MCF 10A (cell line): ENCODE data around the gene FHL1. TPM values are rescaled to one million over a fixed set of nuclear protein-coding genes. Genes with fewer than 3 reads are reported as not detected.
"Not testable (repeated sequence)": the region's sequence is repeated elsewhere in the genome, so short reads cannot be mapped to it uniquely, and the experiment has no call there.

Source experiments
- BruUV-seq: library from RNA; stranded (reverse); fragments of 400-500 nt; replicated peaks from 2 replicates; lab custom pipeline; 2021; lab: Mats Ljungman, UMichigan
- CTCF ChIA-PET: fragments of 300-600 bp; sonication (Branson Sonifier 250); formaldehyde crosslinking; extraction: SDS; loops from one replicate; lab custom pipeline; 2021; ENCODE audit warnings: antibody characterized with exemption, inconsistent platforms; lab: Yijun Ruan, JAX
- POLR2A ChIA-PET: fragments of 300-600, 350-650 bp; sonication (Branson Sonifier 250); formaldehyde crosslinking; extraction: SDS; loops from one replicate; lab custom pipeline; 2020; ENCODE audit warnings: antibody characterized with exemption, inconsistent platforms; lab: Yijun Ruan, JAX
- DNase-seq: peaks from one replicate; pipeline ENCODE4 v3.0.0-alpha.2; 2018; ENCODE audit not compliant: unreplicated experiment
- H3K27ac Mint-ChIP-seq: one replicate; pipeline ENCODE4 v1.8.0; 2022; ENCODE audit warnings: mild to moderate bottlenecking, low read depth, mixed read lengths; ENCODE audit not compliant: unreplicated experiment
- H3K27me3 Mint-ChIP-seq: one replicate; pipeline ENCODE4 v1.8.0; 2022; ENCODE audit warnings: mixed read lengths; ENCODE audit not compliant: insufficient read depth, unreplicated experiment
- H3K36me3 Mint-ChIP-seq: one replicate; pipeline ENCODE4 v1.8.0; 2022; ENCODE audit warnings: mild to moderate bottlenecking, moderate library complexity, mixed read lengths; ENCODE audit not compliant: insufficient read depth, unreplicated experiment
- H3K4me1 Mint-ChIP-seq: one replicate; pipeline ENCODE4 v1.8.0; 2022; ENCODE audit warnings: mixed read lengths; ENCODE audit not compliant: insufficient read depth, unreplicated experiment
- H3K4me3 Mint-ChIP-seq: one replicate; pipeline ENCODE4 v1.8.0; 2022; ENCODE audit warnings: mild to moderate bottlenecking, moderate library complexity, mixed read lengths; ENCODE audit not compliant: unreplicated experiment
- H3K9me3 Mint-ChIP-seq: one replicate; pipeline ENCODE4 v1.8.0; 2022; ENCODE audit warnings: mixed read lengths; ENCODE audit not compliant: unreplicated experiment
- CTCF ChIP-seq: fragments of 200-600 bp; IDR thresholded peaks from one replicate; pipeline ENCODE4 v1.8.0; 2022; ENCODE audit warnings: antibody characterized with exemption, mild to moderate bottlenecking; ENCODE audit not compliant: unreplicated experiment
- intact Hi-C: fragments of 100-400 bp; cut with micrococcal nuclease; formaldehyde crosslinking; loops from 2 replicates; pipeline ENCODE4 v1.14.1; 2022
- total RNA-seq: library from RNA; stranded (reverse); gene quantifications from 2 replicates; pipeline ENCODE4 v1.2.3, GENCODE V29; 2022

The FHL1 gene
- total RNA-seq, 1 experiment from 2014 or later, result 16.6 TPM

- Mint-ChIP-seq H3K4me1 (no peaks in the 10 kb centered on the region), H3K27me3 (peaks cover 66% of the 10 kb centered on the region), H3K27ac (no peak overlapping the region), H3K4me3 (no peak overlapping the region), H3K36me3 (peaks cover 70% of the 10 kb centered on the region), H3K9me3 (no peaks in the 10 kb centered on the region)
- BruUV-seq, result no TSS peak
- ChIA-PET POLR2A (interaction anchor here (0.7 kb wide), 1 partner anchor 503 kb away, joined by 3 read pairs; no protein-coding TSS in a partner anchor), CTCF (no interaction called here)
- no peak for DNase-seq
- intact Hi-C loops, result no loop called here
- TF ChIP-seq CTCF, result no peak
Observed at GRCh38 chrX:136228839-136229207, 81.5 kb downstream of the FHL1 start.

DNA sequence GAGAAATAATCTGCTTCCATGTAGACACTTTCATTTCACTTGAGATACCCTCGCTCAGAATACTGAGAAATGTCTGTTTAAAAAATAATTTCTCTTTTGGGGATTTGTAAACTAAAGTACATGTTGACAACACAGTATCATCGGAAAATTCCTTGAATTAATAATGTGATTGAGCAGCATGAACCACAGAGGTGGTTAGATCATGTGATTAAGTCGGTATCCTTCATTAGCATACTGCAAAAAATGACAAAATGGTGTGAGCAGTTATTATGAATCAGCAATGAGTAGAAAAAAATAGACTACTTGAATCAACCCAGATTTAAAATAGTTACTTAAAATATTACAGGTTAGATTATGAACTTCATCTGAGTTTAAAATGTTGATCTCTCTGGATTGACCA is 89.7 kb downstream of the FHL1 start:
- H3K27me3 Mint-ChIP-seq, result peaks cover 35% of the 10 kb centered on the region
- H3K4me1 Mint-ChIP-seq, result no peaks in the 10 kb centered on the region
- peaks cover 35% of the 10 kb centered on the region for H3K36me3 Mint-ChIP-seq
- no peak overlapping the region for H3K27ac Mint-ChIP-seq
- ChIA-PET CTCF (interaction anchor here (1.1 kb wide), 1 partner anchor 209 kb away, joined by 3 read pairs; no protein-coding TSS in a partner anchor), POLR2A (no interaction called here)
- no TSS peak for BruUV-seq
- intact Hi-C loops, result no loop called here
- no peaks in the 10 kb centered on the region for H3K9me3 Mint-ChIP-seq
- H3K4me3 Mint-ChIP-seq, result no peak overlapping the region
- DNase-seq, result no peak
- no peak for TF ChIP-seq CTCF

GRCh38 chrX:136237849-136238248 is 90.5 kb downstream of the FHL1 start:
- CTCF ChIA-PET, BruUV-seq, POLR2A ChIA-PET: not testable (repeated sequence)

DNA sequence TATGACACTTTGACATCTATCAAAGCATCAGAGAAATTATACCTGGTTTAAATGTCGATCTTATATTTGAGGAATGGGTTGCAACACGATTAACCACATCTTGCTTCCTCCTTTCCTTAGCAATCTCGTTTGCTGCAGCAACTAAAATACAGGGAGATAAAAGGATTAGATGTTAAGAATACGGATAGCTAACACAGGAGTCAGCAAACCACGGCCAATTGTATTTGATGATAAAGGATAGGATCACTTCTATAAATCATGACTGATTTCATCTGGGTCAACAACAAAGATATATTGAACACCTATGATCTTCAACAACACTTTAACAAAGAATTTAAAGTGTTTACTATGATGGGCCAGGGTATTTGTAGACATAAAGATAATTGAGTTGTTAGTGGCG is 98.9 kb downstream of the FHL1 start:
- CTCF ChIA-PET, result interaction anchor here (3.4 kb wide), 1 partner anchor 22 kb away, joined by 19 read pairs; no protein-coding TSS in a partner anchor
- Mint-ChIP-seq H3K27ac (no peak overlapping the region), H3K36me3 (peaks cover 30% of the 10 kb centered on the region), H3K9me3 (no peaks in the 10 kb centered on the region), H3K4me1 (no peaks in the 10 kb centered on the region), H3K4me3 (no peak overlapping the region), H3K27me3 (peaks cover 60% of the 10 kb centered on the region)
- DNase-seq, result no peak
- POLR2A ChIA-PET, result interaction anchor here (0.9 kb wide), 1 partner anchor 10 kb away, joined by 3 read pairs; no protein-coding TSS in a partner anchor
- BruUV-seq, result no TSS peak
- TF ChIP-seq CTCF, result no peak
- intact Hi-C loops, result loop anchor here (2.0 kb wide), 1 partner anchor 251 kb away; the partner anchor contains the start of gene HTATSF1

More at GRCh38 chrX:136237849-136238248, 90.5 kb downstream of the FHL1 start:
- H3K4me1 Mint-ChIP-seq, H3K27ac Mint-ChIP-seq, H3K4me3 Mint-ChIP-seq, DNase-seq, intact Hi-C loops, H3K9me3 Mint-ChIP-seq: not testable (repeated sequence)
- H3K36me3 Mint-ChIP-seq, result peaks cover 42% of the 10 kb centered on the region
- peaks cover 43% of the 10 kb centered on the region for H3K27me3 Mint-ChIP-seq
